IMR-90 (cell line): Measurements from ENCODE around the gene ZNF493. TPM values are rescaled to one million over a fixed set of nuclear protein-coding genes. Genes with fewer than 3 reads are reported as not detected.

ENCODE experiments used
- ATAC-seq: fragments of 200-7000 bp; cut with Tn5 transposase; 2 replicates; pipeline ENCODE4 v1.9.1; 2020; ENCODE audit warnings: low read depth, mild to moderate bottlenecking, moderate library complexity
- BruUV-seq: library from RNA; stranded (reverse); fragments of 400-500 nt; replicated peaks from 2 replicates; lab custom pipeline; 2021; lab: Mats Ljungman, UMichigan
- CTCF ChIA-PET: fragments of 300-600 bp; formaldehyde crosslinking; extraction: SDS; loops from one replicate; lab custom pipeline; 2021; ENCODE audit warnings: antibody characterized with exemption; lab: Yijun Ruan, JAX
- POLR2A ChIA-PET: fragments of 300-600 bp; sonication (Branson Sonifier 250); formaldehyde crosslinking; loops from one replicate; lab custom pipeline; 2022; ENCODE audit warnings: antibody characterized with exemption; ENCODE audit not compliant: unreplicated experiment; lab: Charles Lee
- DNase-seq: peaks from one replicate; pipeline ENCODE4 v3.0.0; 2013
- H2AFZ ChIP-seq: replicated peaks from 2 replicates; pipeline ENCODE3; 2013; ENCODE audit warnings: low read length, mild to moderate bottlenecking; ENCODE audit not compliant: poor library complexity
- H2AK5ac ChIP-seq: 2 replicates; pipeline ENCODE4 v1.6.1; 2013; ENCODE audit warnings: low read depth, low read length, inconsistent platforms
- H2AK9ac ChIP-seq: replicated peaks from 2 replicates; pipeline ENCODE3; 2013; ENCODE audit warnings: mild to moderate bottlenecking, low read depth, low read length, moderate library complexity; ENCODE audit not compliant: poor library complexity
- H2BK120ac ChIP-seq: 2 replicates; pipeline ENCODE4 v1.6.1; 2013; ENCODE audit warnings: low read depth, low read length, inconsistent platforms
- H2BK15ac ChIP-seq: 3 replicates; pipeline ENCODE4 v1.6.1; 2013; ENCODE audit warnings: low read depth, low read length, inconsistent platforms
- H2BK20ac ChIP-seq: 2 replicates; pipeline ENCODE4 v1.6.1; 2013; ENCODE audit warnings: low read depth, mild to moderate bottlenecking, inconsistent platforms, low read length, moderate library complexity
- H2BK5ac ChIP-seq: 2 replicates; pipeline ENCODE4 v1.6.1; 2013; ENCODE audit warnings: mild to moderate bottlenecking, low read depth, low read length, inconsistent platforms; ENCODE audit not compliant: poor library complexity, severe bottlenecking
- H3K14ac ChIP-seq: replicated peaks from 2 replicates; pipeline ENCODE4 v1.6.1; 2013; ENCODE audit warnings: low read depth, low read length, inconsistent platforms
- H3K18ac ChIP-seq: 2 replicates; pipeline ENCODE4 v1.6.1; 2013; ENCODE audit warnings: low read depth, low read length, control low read depth
- H3K23ac ChIP-seq: 2 replicates; pipeline ENCODE4 v1.6.1; 2013; ENCODE audit warnings: low read depth, low read length, inconsistent platforms
- H3K27ac ChIP-seq: 2 replicates; pipeline ENCODE4 v1.5.1; 2013; ENCODE audit warnings: mild to moderate bottlenecking, control low read depth, low read length; ENCODE audit not compliant: insufficient read depth
- H3K27me3 ChIP-seq: 2 replicates; pipeline ENCODE4 v1.6.1; 2013; ENCODE audit warnings: low read length; ENCODE audit not compliant: control insufficient read depth, insufficient read depth
- H3K36me3 ChIP-seq: 2 replicates; pipeline ENCODE4 v1.6.1; 2013; ENCODE audit warnings: low read length, mixed read lengths; ENCODE audit not compliant: control insufficient read depth, insufficient read depth
- H3K4ac ChIP-seq: 2 replicates; pipeline ENCODE4 v1.6.1; 2013; ENCODE audit warnings: low read depth, low read length, inconsistent platforms
- H3K4me1 ChIP-seq: 2 replicates; pipeline ENCODE4 v1.6.1; 2013; ENCODE audit warnings: low read length, mixed read lengths; ENCODE audit not compliant: control insufficient read depth, insufficient read depth
- H3K4me2 ChIP-seq: 2 replicates; pipeline ENCODE4 v1.6.1; 2013; ENCODE audit warnings: low read depth, mild to moderate bottlenecking, control low read depth, low read length, moderate library complexity
- H3K4me3 ChIP-seq: 2 replicates; pipeline ENCODE4 v1.5.1; 2013; ENCODE audit warnings: low read depth, mild to moderate bottlenecking, control low read depth, low read length, moderate library complexity; ENCODE audit not compliant: insufficient read depth
- H3K56ac ChIP-seq: 2 replicates; pipeline ENCODE4 v1.6.1; 2013; ENCODE audit warnings: low read length, inconsistent platforms; ENCODE audit not compliant: insufficient read depth; ENCODE audit errors: extremely low read depth
- H3K79me1 ChIP-seq, 2 experiments: 2 replicates each; pipeline ENCODE4 v1.6.1; 2013; ENCODE audit warnings: low read length in 2 of 2, inconsistent platforms in 1 of 2, low read depth in 1 of 2
- H3K9ac ChIP-seq: 2 replicates; pipeline ENCODE4 v1.6.1; 2013; ENCODE audit warnings: low read depth, low read length, control low read depth
- H3K9me1 ChIP-seq: 2 replicates; pipeline ENCODE4 v1.6.1; 2013; ENCODE audit warnings: low read length, inconsistent platforms; ENCODE audit not compliant: insufficient read depth
- H3K9me3 ChIP-seq: 2 replicates; pipeline ENCODE4 v1.6.1; 2013; ENCODE audit warnings: low read length; ENCODE audit not compliant: control insufficient read depth, insufficient read depth
- H4K20me1 ChIP-seq: 2 replicates; pipeline ENCODE4 v1.6.1; 2013; ENCODE audit warnings: low read length, inconsistent platforms; ENCODE audit not compliant: insufficient read depth
- H4K5ac ChIP-seq: 2 replicates; pipeline ENCODE4 v1.6.1; 2013; ENCODE audit warnings: mild to moderate bottlenecking, low read depth, low read length, control low read depth
- H4K8ac ChIP-seq, 2 experiments: 2 replicates each; pipeline ENCODE4 v1.6.1; 2013; ENCODE audit warnings: low read depth in 2 of 2, low read length in 2 of 2, control low read depth in 1 of 2, inconsistent platforms in 1 of 2
- H4K91ac ChIP-seq: 2 replicates; pipeline ENCODE4 v1.6.1; 2013; ENCODE audit warnings: low read depth, low read length, inconsistent platforms; ENCODE audit not compliant: insufficient read depth
- CEBPB ChIP-seq: IDR thresholded peaks from 2 replicates; pipeline ENCODE4 v1.6.1; 2012; ENCODE audit warnings: low read depth, low read length, improper control_type of control experiment
- FOS ChIP-seq: fragments of 150-350 bp; IDR thresholded peaks from 2 replicates; pipeline ENCODE4 v1.6.1; 2016; ENCODE audit warnings: low read depth, low read length
- MAFK ChIP-seq: IDR thresholded peaks from 2 replicates; pipeline ENCODE4 v1.6.1; 2012; ENCODE audit warnings: low read depth, low read length, improper control_type of control experiment
- POLR2A ChIP-seq: IDR thresholded peaks from 2 replicates; pipeline ENCODE4 v1.6.1; 2012; ENCODE audit warnings: mild to moderate bottlenecking, low read depth, low read length
- SMC3 ChIP-seq: fragments of 150-350 bp; IDR thresholded peaks from 2 replicates; pipeline ENCODE4 v1.6.1; 2016; ENCODE audit warnings: low read depth, mild to moderate bottlenecking, antibody characterized with exemption, low read length, moderate library complexity
- WGBS, 2 experiments: methylation state at CpG; one replicate each; pipeline versions ENCODE4 v1.1.5 to v1.1.7; 2013; ENCODE audit warnings: missing lambda C conversion rate in 2 of 2; ENCODE audit not compliant: insufficient read length in 1 of 2; ENCODE audit errors: extremely low coverage in 2 of 2; 5-methylcytosine and 5-hydroxymethylcytosine counted together
- dilution Hi-C: fragments of 300-500 bp; cut with HindIII; formaldehyde crosslinking; loops from one replicate; pipeline ENCODE4 v1.14.3; 2018; ENCODE audit warnings: low sequenced_read_pairs; ENCODE audit not compliant: unreplicated experiment
- in situ Hi-C: fragments of 300-500 bp; cut with MboI; formaldehyde crosslinking; loops from 3 replicates; pipeline ENCODE4 v1.14.3; 2019; ENCODE audit warnings: low sequenced_read_pairs, inconsistent platforms, mixed read lengths
- intact Hi-C: fragments of 100-400 bp; cut with micrococcal nuclease; formaldehyde crosslinking; loops from 2 replicates; pipeline ENCODE4 v1.10.0; 2022
- polyA plus RNA-seq, 3 experiments: library from polyadenylated mRNA; depleted of rRNA; stranded (reverse); fragments of >200 nt; gene quantifications; 2 replicates each; pipeline ENCODE4 v1.2.3, GENCODE V29; 2012; ENCODE audit warnings: low replicate concordance in 1 of 3
- total RNA-seq: library from RNA; depleted of rRNA; stranded (reverse); fragments of >200 nt; gene quantifications from 2 replicates; pipeline ENCODE4 v1.2.3, GENCODE V29; 2012

The ZNF493 gene
- total and polyA plus RNA-seq, 2 of the 4 experiments (the other 2 are of a cell fraction) = 2.1 to 3.4 TPM

DNA sequence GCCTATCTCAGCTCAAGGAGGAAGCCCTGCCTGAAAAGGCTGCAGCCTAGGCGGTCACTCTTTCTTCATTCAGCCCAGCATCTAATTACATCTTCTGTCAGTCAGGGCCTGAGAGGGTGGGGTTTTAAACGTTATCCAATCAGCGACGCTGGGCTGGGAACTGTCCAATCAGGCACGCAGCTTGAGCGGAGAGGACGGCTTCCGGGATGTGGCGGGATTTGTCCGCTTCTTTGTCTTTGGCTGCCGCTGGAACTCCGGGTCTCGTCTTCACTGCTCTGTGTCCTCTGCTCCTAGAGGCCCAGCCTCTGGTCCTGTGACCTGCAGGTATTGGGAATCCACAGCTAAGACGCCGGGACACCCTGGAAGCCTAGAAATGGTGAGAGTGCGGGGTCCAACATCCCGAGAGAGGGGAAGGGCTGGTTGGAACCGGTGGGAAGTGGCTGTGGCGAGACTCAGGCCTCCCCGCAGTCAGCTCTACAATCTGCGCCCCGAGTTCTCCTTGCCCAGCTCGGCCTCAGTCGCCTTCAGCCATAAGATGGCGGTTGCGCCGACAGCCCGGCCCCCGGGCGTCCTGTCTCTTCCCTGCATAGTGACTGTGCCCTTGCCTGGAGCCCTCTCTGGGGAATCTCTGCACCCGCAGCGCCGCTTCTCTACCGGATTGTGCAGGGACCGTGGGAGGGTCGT, 38.0 kb upstream of the ZNF493 start, which contains the start of gene ZNF738:
TSS of gene ZNF738 (plus strand) at position 233 of the 684 bp plus-strand sequence. CDS start at position 374, 141 bp downstream.
- 0 out of 2 replicates have a peak within 1 kb of the TSS, but pooled peaks have one; percentile 8 for H4K5ac ChIP-seq
- in situ Hi-C loops = no loop called here
- peak within 1 kb of the TSS; percentile 85 for H3K4me3 ChIP-seq
- H3K4ac ChIP-seq = no peak within 1 kb of the TSS; the same call in 1 of the 2 replicates
- no peak within 1 kb of the TSS for H2BK5ac ChIP-seq
- no peaks in the 10 kb centered on the region for H3K9me1 ChIP-seq
- no peaks in the 10 kb centered on the region for H3K4me1 ChIP-seq
- H2AK5ac ChIP-seq = no peak within 1 kb of the TSS
- H3K27me3 ChIP-seq = no peaks in the 10 kb centered on the region
- peaks cover 4 to 6% of the 10 kb centered on the region in 2 experiments; a peak in 2 of 4 replicates for H3K79me1 ChIP-seq
- peak within 1 kb of the TSS; percentile 39 for H2AK9ac ChIP-seq
- H3K14ac ChIP-seq = 0 out of 2 replicates have a peak within 1 kb of the TSS, but pooled peaks have one; percentile 22
- WGBS, 2 experiments = 0% methylated on average over 7 of the region's 36 CpGs; no CpG with 5 or more reads in 1 of the 2 experiments
- no peak within 1 kb of the TSS for H2BK15ac ChIP-seq
- H2BK120ac ChIP-seq = no peak within 1 kb of the TSS
- H3K56ac ChIP-seq = peak within 1 kb of the TSS; percentile 26
- H3K36me3 ChIP-seq = peaks cover 10% of the 10 kb centered on the region
- peak within 1 kb of the TSS; percentile 24; the same call in 1 of the 2 replicates for H4K91ac ChIP-seq
- no peak for TF ChIP-seq SMC3
- peak; percentile 55; the same call in 1 of the 2 replicates for TF ChIP-seq POLR2A
- peak; percentile 22; the same call in 1 of the 2 replicates for TF ChIP-seq CEBPB
- peak; percentile 24; the same call in 1 of the 2 replicates for TF ChIP-seq FOS
- no peak for TF ChIP-seq MAFK
- ChIA-PET POLR2A (no interaction called here), CTCF (no interaction called here)
- H3K27ac ChIP-seq = peak within 1 kb of the TSS; percentile 68
- ATAC-seq = peak; percentile 99
- TSS peak; percentile 37 for BruUV-seq
- no peak within 1 kb of the TSS for H3K18ac ChIP-seq
- H2AFZ ChIP-seq = peak within 1 kb of the TSS; percentile 92
- H2BK20ac ChIP-seq = no peak within 1 kb of the TSS
- dilution Hi-C loops = no loop called here
- peak; percentile 96 for DNase-seq
- H4K8ac ChIP-seq = peak within 1 kb of the TSS; percentile 45 to 67; a peak in 2 of 4 replicates
- H4K20me1 ChIP-seq = no peaks in the 10 kb centered on the region
- intact Hi-C loops = loop anchor here (1.0 kb wide), 1 partner anchor 30 kb away; the partner anchor contains the start of gene ZNF708
- peak within 1 kb of the TSS; percentile 75 for H3K9ac ChIP-seq
- no peaks in the 10 kb centered on the region for H3K9me3 ChIP-seq
- H3K23ac ChIP-seq = no peak within 1 kb of the TSS
- H3K4me2 ChIP-seq = peak within 1 kb of the TSS; percentile 47
